Left ventricle myocardium inferior (tissue), 1 donor: ENCODE results near the gene CPA1. TPM values are rescaled to one million over a fixed set of nuclear protein-coding genes. Genes with fewer than 3 reads are reported as not detected.
A peak's percentile ranks its signal among the peaks of the same experiment; 100 is the strongest.

ENCODE experiments used
- DNase-seq: peaks from one replicate; pipeline ENCODE4 v3.0.0-alpha.2; 2020
- H3K27ac ChIP-seq: fragments of 200-600 bp; replicated peaks from 2 replicates; pipeline ENCODE4 v1.8.0; 2021
- H3K27me3 ChIP-seq: fragments of 200-600 bp; 2 replicates; pipeline ENCODE4 v1.8.0; 2021; ENCODE audit warnings: low read depth
- H3K36me3 ChIP-seq: fragments of 200-600 bp; 2 replicates; pipeline ENCODE4 v1.8.0; 2021
- H3K4me1 ChIP-seq: fragments of 200-600 bp; 2 replicates; pipeline ENCODE4 v1.8.0; 2021
- H3K4me3 ChIP-seq: fragments of 200-600 bp; 2 replicates; pipeline ENCODE4 v1.8.0; 2021; ENCODE audit warnings: mild to moderate bottlenecking, moderate library complexity
- H3K9me3 ChIP-seq: fragments of 200-600 bp; replicated peaks from 2 replicates; pipeline ENCODE4 v1.8.0; 2021
- intact Hi-C: fragments of 100-400 bp; cut with micrococcal nuclease; formaldehyde crosslinking; loops from one replicate; pipeline ENCODE4 v1.11.0; 2022
- total RNA-seq: library from RNA; stranded (reverse); fragmentation: NEBNext Ultra II Directional; extraction: Animal tissue kit (Norgen Biotek cat#: 25700); gene quantifications from one replicate; pipeline ENCODE4 v1.2.1, GENCODE V29; 2021
- TF ChIP-seq, protein P1 (sequence below): fragments of 200-600 bp; IDR thresholded peaks from 2 replicates; pipeline ENCODE4 v1.8.0; 2021; ENCODE audit warnings: antibody characterized with exemption, mild to moderate bottlenecking, borderline replicate concordance
- donor health status: DM: no; HTN: yes; CAD: no; lungs with severe emphysema.

The CPA1 gene
- total RNA-seq, 1 donor from 2014 or later, result not detected

- TF ChIP-seq, protein P1, sequence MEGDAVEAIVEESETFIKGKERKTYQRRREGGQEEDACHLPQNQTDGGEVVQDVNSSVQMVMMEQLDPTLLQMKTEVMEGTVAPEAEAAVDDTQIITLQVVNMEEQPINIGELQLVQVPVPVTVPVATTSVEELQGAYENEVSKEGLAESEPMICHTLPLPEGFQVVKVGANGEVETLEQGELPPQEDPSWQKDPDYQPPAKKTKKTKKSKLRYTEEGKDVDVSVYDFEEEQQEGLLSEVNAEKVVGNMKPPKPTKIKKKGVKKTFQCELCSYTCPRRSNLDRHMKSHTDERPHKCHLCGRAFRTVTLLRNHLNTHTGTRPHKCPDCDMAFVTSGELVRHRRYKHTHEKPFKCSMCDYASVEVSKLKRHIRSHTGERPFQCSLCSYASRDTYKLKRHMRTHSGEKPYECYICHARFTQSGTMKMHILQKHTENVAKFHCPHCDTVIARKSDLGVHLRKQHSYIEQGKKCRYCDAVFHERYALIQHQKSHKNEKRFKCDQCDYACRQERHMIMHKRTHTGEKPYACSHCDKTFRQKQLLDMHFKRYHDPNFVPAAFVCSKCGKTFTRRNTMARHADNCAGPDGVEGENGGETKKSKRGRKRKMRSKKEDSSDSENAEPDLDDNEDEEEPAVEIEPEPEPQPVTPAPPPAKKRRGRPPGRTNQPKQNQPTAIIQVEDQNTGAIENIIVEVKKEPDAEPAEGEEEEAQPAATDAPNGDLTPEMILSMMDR, result no peak
- no peak overlapping the region for H3K4me3 ChIP-seq
- peaks cover 41% of the 10 kb centered on the region for H3K4me1 ChIP-seq
- no peaks in the 10 kb centered on the region for H3K9me3 ChIP-seq
- no peak for DNase-seq
- peak overlapping the region; percentile 70 for H3K27ac ChIP-seq
- H3K36me3 ChIP-seq, result no peaks in the 10 kb centered on the region
- H3K27me3 ChIP-seq, result no peaks in the 10 kb centered on the region
- intact Hi-C loops, result no loop called here
Measured at GRCh38 chr7:130433301-130433700, 53.0 kb downstream of the CPA1 start.

DNA sequence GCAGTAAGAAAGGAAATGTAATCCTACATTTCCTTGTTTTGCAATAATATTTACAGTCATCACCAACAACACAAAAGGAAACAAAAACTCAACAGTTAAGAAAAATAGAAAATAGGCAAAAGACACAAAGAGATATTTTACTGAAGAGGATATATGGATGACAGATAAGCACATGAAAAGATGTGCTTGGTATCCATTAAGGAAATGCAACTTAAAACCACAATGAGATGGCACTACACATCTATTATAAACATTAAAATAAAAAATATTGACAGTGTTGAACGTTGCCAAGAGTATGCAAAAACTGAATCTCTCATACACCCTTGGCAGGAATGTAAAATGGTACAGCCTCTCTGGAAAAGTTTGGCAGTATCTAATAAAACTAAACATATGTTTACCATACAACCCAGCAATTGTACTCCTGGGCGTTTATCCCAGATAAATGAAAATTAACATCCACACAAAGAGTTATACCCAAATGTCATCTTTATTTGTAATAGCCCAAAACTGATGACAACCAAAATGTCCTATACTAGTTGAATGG lies 55.1 kb downstream of the CPA1 start:
- H3K36me3 ChIP-seq, result no peaks in the 10 kb centered on the region
- no peaks in the 10 kb centered on the region for H3K9me3 ChIP-seq
- no peaks in the 10 kb centered on the region for H3K27me3 ChIP-seq
- TF ChIP-seq, protein P1, result no peak
- intact Hi-C loops, result no loop called here
- DNase-seq, result no peak
- no peak overlapping the region for H3K27ac ChIP-seq
- no peak overlapping the region for H3K4me3 ChIP-seq
- peaks cover 34% of the 10 kb centered on the region for H3K4me1 ChIP-seq

DNA sequence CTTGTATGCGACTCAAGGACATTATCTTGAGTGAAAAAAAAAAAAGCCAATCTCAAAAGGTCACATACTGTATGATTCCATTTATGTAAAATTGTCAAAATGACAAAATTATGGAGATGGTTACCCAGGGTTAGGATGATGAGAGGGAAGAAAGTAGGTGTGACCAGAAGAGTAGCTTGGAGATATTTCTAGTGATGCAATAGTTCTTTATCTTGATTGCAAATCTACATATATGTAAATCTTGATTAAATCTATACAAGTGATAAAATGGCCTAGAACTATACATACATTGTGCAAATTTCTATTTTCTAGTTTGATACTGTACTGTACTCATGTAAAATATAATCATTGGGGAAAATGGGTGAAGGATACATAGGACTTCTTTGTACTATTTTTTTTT lies 56.0 kb downstream of the CPA1 start:
- Histone ChIP-seq H3K4me1 (peaks cover 31% of the 10 kb centered on the region), H3K4me3 (no peak overlapping the region), H3K36me3 (no peaks in the 10 kb centered on the region), H3K27ac (no peak overlapping the region), H3K9me3 (no peaks in the 10 kb centered on the region), H3K27me3 (no peaks in the 10 kb centered on the region)
- intact Hi-C loops, result no loop called here
- TF ChIP-seq, protein P1, result no peak
- no peak for DNase-seq

Other genes starting within 250 kb of the CPA1 start
- gene TMEM209, start 175.1 kb upstream of the CPA1 start, total RNA-seq, result 9.9 TPM
- not detected for gene SSMEM1, start 172.6 kb upstream of the CPA1 start, total RNA-seq
- gene CPA2, start 113.6 kb upstream of the CPA1 start, total RNA-seq, result not detected
- gene CPA4, start 87.3 kb upstream of the CPA1 start, total RNA-seq, result not detected
- not detected for gene CPA5, start 35.7 kb upstream of the CPA1 start, total RNA-seq
- 5.8 TPM for gene CEP41, start 60.5 kb downstream of the CPA1 start, total RNA-seq
- gene MEST, start 111.6 kb downstream of the CPA1 start, total RNA-seq, result 4.9 TPM